Subcutaneous abdominal adipose tissue (tissue), 5 donors: Measurements from ENCODE around the gene MRPL44.
"Not testable (repeated sequence)": the region's sequence is repeated elsewhere in the genome, so short reads cannot be mapped to it uniquely, and the experiment has no call there.

Experiments
- H3K27ac ChIP-seq: one replicate; pipeline ENCODE4 v1.7.0; 2013; ENCODE audit warnings: low read depth, mild to moderate bottlenecking, inconsistent platforms, low read length, moderate library complexity
- H3K27me3 ChIP-seq, 5 donors: one replicate each; pipeline ENCODE4 v1.7.0; 2013; ENCODE audit warnings: low read length in 5 of 5, inconsistent platforms in 1 of 5; ENCODE audit not compliant: control insufficient read depth in 5 of 5, insufficient read depth in 4 of 5
- H3K36me3 ChIP-seq, 5 donors: one replicate each; pipeline ENCODE4 v1.7.0; 2013; ENCODE audit warnings: low read length in 5 of 5; ENCODE audit not compliant: control insufficient read depth in 5 of 5, insufficient read depth in 5 of 5
- H3K4me1 ChIP-seq, 5 donors: one replicate each; pipeline ENCODE4 v1.7.0; 2013; ENCODE audit warnings: low read length in 5 of 5, mild to moderate bottlenecking in 3 of 5, moderate library complexity in 1 of 5; ENCODE audit not compliant: control insufficient read depth in 5 of 5, insufficient read depth in 5 of 5
- H3K4me3 ChIP-seq, 5 donors: one replicate each; pipeline ENCODE4 v1.7.0; 2013; ENCODE audit warnings: low read length in 5 of 5, low read depth in 1 of 5
- H3K9ac ChIP-seq, 5 donors: one replicate each; pipeline ENCODE4 v1.7.0; 2013; ENCODE audit warnings: low read length in 5 of 5, mild to moderate bottlenecking in 4 of 5, moderate library complexity in 3 of 5
- H3K9me3 ChIP-seq, 5 donors: one replicate each; pipeline ENCODE4 v1.7.0; 2013; ENCODE audit warnings: low read length in 5 of 5; ENCODE audit not compliant: control insufficient read depth in 5 of 5
- donor health status: healthy.
- donor health status: healthy.
- donor health status: healthy.
- donor health status: healthy.
- donor health status: healthy.

MRPL44 gene

GRCh38 chr2:223935459-223936125, 21.7 kb upstream of the MRPL44 start:
- Histone ChIP-seq H3K27me3 (no peaks in the 10 kb centered on the region), H3K4me1 (peaks cover 9 to 44% (median 40%) of the 10 kb centered on the region in 5 donors), H3K4me3 (no peak overlapping the region), H3K27ac (no peak overlapping the region), H3K9me3 (no peaks in the 10 kb centered on the region), H3K36me3 (no peaks in the 10 kb centered on the region), H3K9ac (no peak overlapping the region)

DNA sequence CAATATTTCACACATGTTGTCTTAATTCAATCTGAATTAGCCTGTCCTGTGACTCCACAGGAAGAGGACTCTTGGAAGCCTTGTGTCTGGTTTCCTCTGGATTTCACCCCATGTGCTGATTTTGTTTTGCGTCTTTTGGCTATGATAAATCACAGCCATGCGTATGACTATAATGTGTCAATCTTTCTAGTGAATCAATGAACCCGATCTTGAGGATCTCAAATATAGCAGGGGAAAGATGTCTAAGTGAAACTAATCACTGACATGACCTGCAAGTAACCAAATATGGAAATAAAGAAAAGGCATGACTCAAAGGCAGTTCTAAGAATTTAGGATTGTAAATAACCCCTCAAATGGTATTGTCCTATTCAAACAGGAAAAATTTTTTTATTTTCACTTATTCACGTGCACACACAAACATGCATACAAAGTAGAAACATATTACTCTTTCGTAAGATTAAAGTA, 20.4 kb upstream of the MRPL44 start:
- Histone ChIP-seq H3K4me1 (peaks cover 7 to 42% (median 41%) of the 10 kb centered on the region in 5 donors), H3K27me3 (no peaks in the 10 kb centered on the region), H3K27ac (peak overlapping the region; percentile 60), H3K36me3 (no peaks in the 10 kb centered on the region), H3K9ac (peak overlapping the region in 1 of 5 donors; percentile 1), H3K4me3 (no peak overlapping the region), H3K9me3 (no peaks in the 10 kb centered on the region)

- no peaks in the 10 kb centered on the region for H3K36me3 ChIP-seq
- peaks cover 7 to 44% (median 43%) of the 10 kb centered on the region in 5 donors for H3K4me1 ChIP-seq
- no peak overlapping the region for H3K4me3 ChIP-seq
- no peak overlapping the region for H3K9ac ChIP-seq
- H3K9me3 ChIP-seq, result no peaks in the 10 kb centered on the region
- H3K27ac ChIP-seq, result no peak overlapping the region
- H3K27me3 ChIP-seq, result no peaks in the 10 kb centered on the region
These were observed 19.7 kb upstream of the MRPL44 start for GRCh38 chr2:223937535-223937934.

GRCh38 chr2:223939438-223939837, 17.8 kb upstream of the MRPL44 start:
- H3K27ac ChIP-seq, H3K4me3 ChIP-seq, H3K36me3 ChIP-seq, H3K27me3 ChIP-seq, H3K9me3 ChIP-seq: not testable (repeated sequence)
- H3K4me1 ChIP-seq, result peaks cover 12 to 54% (median 43%) of the 10 kb centered on the region in 5 donors
- H3K9ac ChIP-seq, result peak overlapping the region in 1 of 5 donors; percentile 64

- Histone ChIP-seq H3K4me1 (peaks cover 10 to 42% (median 38%) of the 10 kb centered on the region in 5 donors), H3K9me3 (no peaks in the 10 kb centered on the region), H3K27me3 (no peaks in the 10 kb centered on the region), H3K9ac (no peak overlapping the region), H3K4me3 (peak overlapping the region in 1 of 5 donors; percentile 11), H3K36me3 (no peaks in the 10 kb centered on the region), H3K27ac (peak overlapping the region; percentile 23)
These were observed 15.5 kb upstream of the MRPL44 start for GRCh38 chr2:223941579-223942277.

- Histone ChIP-seq H3K9ac (peak overlapping the region in 4 of 5 donors; percentile 54 to 95 (median 70)), H3K27ac (peak overlapping the region; percentile 93), H3K4me1 (peaks cover 10 to 34% (median 29%) of the 10 kb centered on the region in 5 donors), H3K9me3 (no peaks in the 10 kb centered on the region), H3K27me3 (no peaks in the 10 kb centered on the region), H3K36me3 (no peaks in the 10 kb centered on the region), H3K4me3 (peak overlapping the region; percentile 64 to 96 (median 93))
These were observed 14.1 kb upstream of the MRPL44 start for GRCh38 chr2:223943135-223943534.

- Histone ChIP-seq H3K27ac (peak overlapping the region; percentile 93), H3K4me1 (peaks cover 10 to 34% (median 29%) of the 10 kb centered on the region in 5 donors), H3K9ac (peak overlapping the region in 4 of 5 donors; percentile 84 to 95 (median 91))
These were observed 13.7 kb upstream of the MRPL44 start for GRCh38 chr2:223943561-223944008.

DNA sequence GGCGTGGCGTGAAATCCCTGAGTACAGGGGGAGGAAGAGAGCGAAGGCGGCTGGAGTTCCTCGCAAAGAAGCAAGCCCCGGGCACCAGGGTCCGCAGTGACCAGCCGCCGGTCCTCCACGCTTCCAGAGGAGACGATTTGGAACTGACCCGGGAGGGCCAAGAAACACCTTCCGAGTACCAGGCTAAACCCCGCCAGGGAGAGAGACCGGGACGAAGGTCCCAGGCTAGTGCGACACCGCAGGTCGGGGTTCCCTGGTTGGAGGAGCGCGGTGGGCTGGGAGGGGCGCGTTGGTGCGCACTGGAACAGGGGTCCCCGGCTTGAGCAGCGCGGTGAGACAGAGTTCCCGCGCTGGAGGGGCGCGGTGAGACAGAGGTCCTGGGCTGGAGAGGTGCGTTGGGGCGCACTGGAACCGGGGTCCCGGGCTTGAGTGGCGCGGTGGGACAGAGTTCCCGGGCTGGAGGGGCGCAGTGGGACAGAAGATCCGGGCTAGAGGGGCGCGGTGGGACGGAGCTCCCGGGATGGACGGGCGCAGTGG, 13.0 kb upstream of the MRPL44 start:
- Histone ChIP-seq H3K27me3 (no peaks in the 10 kb centered on the region), H3K9me3 (no peaks in the 10 kb centered on the region), H3K27ac (peak overlapping the region; percentile 93), H3K4me1 (peaks cover 10 to 34% (median 29%) of the 10 kb centered on the region in 5 donors), H3K36me3 (no peaks in the 10 kb centered on the region), H3K4me3 (peak overlapping the region; percentile 64 to 96 (median 93)), H3K9ac (peak overlapping the region; percentile 68 to 95 (median 88))

More at GRCh38 chr2:223943561-223944008, 13.7 kb upstream of the MRPL44 start:
- Histone ChIP-seq H3K4me3 (peak overlapping the region; percentile 64 to 96 (median 93)), H3K9me3 (no peaks in the 10 kb centered on the region), H3K36me3 (no peaks in the 10 kb centered on the region), H3K27me3 (no peaks in the 10 kb centered on the region)

DNA sequence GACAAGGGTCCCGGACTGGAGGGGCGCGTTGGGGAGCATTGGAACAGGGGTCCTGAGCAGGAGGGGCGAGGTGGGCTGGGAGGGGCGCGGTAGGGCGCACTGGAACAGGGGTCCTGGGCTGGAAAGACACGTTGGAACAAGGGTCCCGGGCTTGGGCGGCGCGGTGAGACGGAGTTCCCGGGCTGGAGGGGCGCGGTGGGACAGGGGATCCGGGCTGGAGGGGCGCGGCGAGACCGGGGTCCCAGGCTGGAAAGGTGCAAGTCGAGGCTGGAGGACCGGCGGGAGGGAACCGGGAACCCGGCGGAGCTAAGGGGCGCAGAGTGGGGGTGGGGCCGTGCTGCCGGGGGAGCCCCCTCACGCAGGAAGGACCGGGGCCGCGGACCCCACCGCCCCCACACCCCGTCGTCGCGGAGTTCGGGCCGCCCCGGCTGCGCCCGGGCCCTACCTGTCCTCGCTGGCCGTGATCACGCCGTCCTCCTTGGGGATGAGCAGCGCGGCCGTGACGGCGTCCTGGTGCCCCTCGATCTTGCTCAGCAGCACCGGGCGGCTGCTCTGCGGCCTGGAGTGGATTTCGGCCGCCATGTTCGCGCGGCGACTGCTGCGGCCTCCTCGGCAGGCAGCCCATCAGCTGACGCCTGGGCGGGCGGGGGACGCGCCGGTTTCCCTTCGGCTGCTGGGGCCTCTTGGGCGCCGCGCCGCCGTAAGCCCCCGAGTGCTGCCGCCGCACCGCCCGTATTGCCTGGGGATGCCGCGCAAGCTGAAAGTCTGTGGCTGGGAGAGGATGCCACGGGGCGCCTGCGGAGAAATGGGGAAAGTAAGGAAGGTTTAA, 12.3 kb upstream of the MRPL44 start, which contains the start of gene WDFY1:
WDFY1 (minus strand) TSS at position 633 of the 829 bp plus-strand sequence; CDS start at position 582, 51 bp downstream.
- Histone ChIP-seq H3K27ac (peak within 1 kb of the TSS; percentile 93), H3K9me3 (no peaks in the 10 kb centered on the region), H3K9ac (peak within 1 kb of the TSS; percentile 68 to 95 (median 88)), H3K27me3 (no peaks in the 10 kb centered on the region), H3K4me1 (peaks cover 5 to 34% (median 28%) of the 10 kb centered on the region in 5 donors), H3K36me3 (no peaks in the 10 kb centered on the region), H3K4me3 (peak within 1 kb of the TSS; percentile 64 to 96 (median 93))
